IgD-negative memory B cell (primary cell): ENCODE data around the gene LILRA6. TPM values are rescaled to one million over a fixed set of nuclear protein-coding genes. Genes with fewer than 3 reads are reported as not detected.
A peak's percentile ranks its signal among the peaks of the same experiment; 100 is the strongest.
"Not testable (repeated sequence)": the region's sequence is repeated elsewhere in the genome, so short reads cannot be mapped to it uniquely, and the experiment has no call there.

ENCODE experiments used
- H3K27ac Mint-ChIP-seq, 3 donors: one replicate each; pipeline ENCODE4 v1.8.0; 2020 to 2022; ENCODE audit warnings: mild to moderate bottlenecking in 3 of 3, mixed read lengths in 3 of 3, moderate library complexity in 1 of 3
- H3K27me3 Mint-ChIP-seq: one replicate; pipeline ENCODE4 v1.8.0; 2021; ENCODE audit warnings: mixed read lengths
- H3K36me3 Mint-ChIP-seq: one replicate; pipeline ENCODE4 v1.8.0; 2020; ENCODE audit warnings: mild to moderate bottlenecking, mixed read lengths
- H3K4me1 Mint-ChIP-seq, 3 donors: one replicate each; pipeline ENCODE4 v1.8.0; 2020 to 2022; ENCODE audit warnings: mixed read lengths in 3 of 3, mild to moderate bottlenecking in 1 of 3
- H3K4me3 Mint-ChIP-seq, 4 donors: one replicate each; pipeline ENCODE4 v1.8.0; 2020 to 2022; ENCODE audit warnings: mild to moderate bottlenecking in 4 of 4, mixed read lengths in 4 of 4, moderate library complexity in 3 of 4
- H3K9me3 Mint-ChIP-seq, 3 donors: one replicate each; pipeline ENCODE4 v1.8.0; 2020 to 2021; ENCODE audit warnings: mixed read lengths in 3 of 3, mild to moderate bottlenecking in 1 of 3
- polyA plus RNA-seq: library from polyadenylated mRNA; unstranded; fragments of 300-500 nt; fragmentation: Illumina TruSeq; gene quantifications from one replicate; pipeline ENCODE4 v1.2.3, GENCODE V29; 2021

LILRA6 gene
- polyA plus RNA-seq, 1 donor from 2014 or later, result 0.18 TPM

- Mint-ChIP-seq H3K36me3 (no peaks in the 10 kb centered on the region), H3K4me3 (no peak overlapping the region), H3K27ac (no peak overlapping the region), H3K27me3 (peaks cover 22% of the 10 kb centered on the region), H3K9me3 (peaks cover 0 to 2% (median 0%) of the 10 kb centered on the region in 3 donors), H3K4me1 (peaks cover 7 to 24% (median 7%) of the 10 kb centered on the region in 3 donors)
Measured at GRCh38 chr19:54275951-54276350, 33.4 kb upstream of the LILRA6 start.

- not testable (repeated sequence) for H3K27ac Mint-ChIP-seq, H3K4me3 Mint-ChIP-seq, H3K9me3 Mint-ChIP-seq, H3K36me3 Mint-ChIP-seq
- Mint-ChIP-seq H3K4me1 (peaks cover 0 to 17% (median 4%) of the 10 kb centered on the region in 3 donors), H3K27me3 (peaks cover 17% of the 10 kb centered on the region)
Measured at GRCh38 chr19:54274516-54274915, 31.9 kb upstream of the LILRA6 start.

- no peak overlapping the region for H3K27ac Mint-ChIP-seq
- H3K36me3 Mint-ChIP-seq, result no peaks in the 10 kb centered on the region
- H3K27me3 Mint-ChIP-seq, result peaks cover 14% of the 10 kb centered on the region
- no peak overlapping the region for H3K4me3 Mint-ChIP-seq
- H3K4me1 Mint-ChIP-seq, result peaks cover 0 to 17% (median 4%) of the 10 kb centered on the region in 3 donors
- no peaks in the 10 kb centered on the region for H3K9me3 Mint-ChIP-seq
Measured at GRCh38 chr19:54273821-54274220, 31.2 kb upstream of the LILRA6 start.

DNA sequence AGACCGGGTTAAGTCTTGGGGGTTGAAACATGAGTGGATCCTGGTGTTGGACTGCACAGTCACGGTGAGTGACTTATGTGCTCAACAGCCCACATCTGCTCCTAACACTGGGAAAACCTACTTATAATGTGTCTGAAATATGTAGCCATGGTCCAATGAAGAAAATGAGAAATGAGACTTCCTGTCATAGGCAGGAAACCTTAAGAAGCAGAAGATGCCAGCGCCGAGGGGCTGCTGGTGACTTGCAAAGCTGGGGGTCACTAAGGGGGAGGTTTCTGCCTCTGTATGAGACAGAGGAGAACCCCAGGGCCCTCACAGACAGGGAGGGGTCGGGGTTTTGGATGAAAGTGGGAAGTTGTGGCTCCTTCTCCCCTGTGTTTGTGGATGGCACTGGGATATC, 29.6 kb upstream of the LILRA6 start:
- Mint-ChIP-seq H3K4me1 (peaks cover 2 to 17% (median 4%) of the 10 kb centered on the region in 3 donors), H3K27me3 (peaks cover 12% of the 10 kb centered on the region)
- not testable (repeated sequence) for H3K9me3 Mint-ChIP-seq, H3K36me3 Mint-ChIP-seq, H3K27ac Mint-ChIP-seq, H3K4me3 Mint-ChIP-seq

DNA sequence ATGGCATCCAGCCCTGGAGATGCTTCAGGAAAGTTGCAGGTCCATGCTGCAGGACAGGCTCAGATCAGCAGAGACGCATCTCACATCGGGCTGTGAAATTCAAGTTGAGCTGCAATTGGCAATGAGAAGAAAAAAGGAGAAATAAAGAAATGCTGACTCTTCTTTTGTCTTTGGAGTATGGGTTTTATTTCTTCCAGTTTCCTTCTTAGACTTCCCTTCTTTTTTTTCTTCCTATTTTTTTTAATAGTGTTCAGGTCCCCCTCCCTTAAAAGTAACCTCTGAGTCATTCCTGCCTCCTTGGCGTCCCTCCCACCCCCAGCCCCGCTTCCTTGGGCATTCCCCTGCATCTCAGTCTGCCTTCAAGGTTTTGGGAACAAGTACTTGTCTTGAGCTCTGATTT, 29.0 kb upstream of the LILRA6 start:
- not testable (repeated sequence) for H3K36me3 Mint-ChIP-seq, H3K27ac Mint-ChIP-seq, H3K9me3 Mint-ChIP-seq
- Mint-ChIP-seq H3K27me3 (peaks cover 12% of the 10 kb centered on the region), H3K4me3 (peak overlapping the region in 1 of 4 donors; percentile 48), H3K4me1 (peaks cover 2 to 17% (median 4%) of the 10 kb centered on the region in 3 donors)

GRCh38 chr19:54271106-54271505, 28.5 kb upstream of the LILRA6 start:
- no peaks in the 10 kb centered on the region for H3K36me3 Mint-ChIP-seq
- H3K9me3 Mint-ChIP-seq, result no peaks in the 10 kb centered on the region
- peaks cover 12% of the 10 kb centered on the region for H3K27me3 Mint-ChIP-seq
- H3K4me3 Mint-ChIP-seq, result peak overlapping the region in 1 of 4 donors; percentile 48
- H3K27ac Mint-ChIP-seq, result no peak overlapping the region
- H3K4me1 Mint-ChIP-seq, result peaks cover 2 to 17% (median 4%) of the 10 kb centered on the region in 3 donors

GRCh38 chr19:54268936-54269335, 26.3 kb upstream of the LILRA6 start:
- Mint-ChIP-seq H3K4me1 (peaks cover 5 to 12% (median 7%) of the 10 kb centered on the region in 3 donors), H3K9me3 (no peaks in the 10 kb centered on the region), H3K27me3 (peaks cover 10% of the 10 kb centered on the region), H3K4me3 (no peak overlapping the region), H3K27ac (no peak overlapping the region), H3K36me3 (no peaks in the 10 kb centered on the region)

DNA sequence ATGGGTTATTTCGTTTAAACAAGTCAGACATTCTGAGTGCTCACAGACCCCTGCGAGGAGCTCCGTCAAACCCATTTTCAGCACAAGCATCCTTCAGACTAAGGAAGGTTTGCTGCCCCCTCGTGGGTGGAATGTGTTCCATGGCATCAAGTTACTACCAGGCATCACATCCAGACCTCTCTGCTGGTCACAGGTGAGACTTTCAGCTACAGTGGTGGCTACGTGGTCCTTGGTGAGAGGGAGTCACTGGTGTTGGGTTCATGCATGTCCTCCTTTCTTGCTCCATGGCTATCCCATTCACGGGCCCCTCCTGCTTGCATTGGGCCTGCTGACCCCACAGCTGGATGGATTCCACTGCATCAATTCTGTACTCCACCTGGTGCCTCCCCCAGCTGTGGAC, 23.5 kb upstream of the LILRA6 start:
- Mint-ChIP-seq H3K27ac (peak overlapping the region in 1 of 3 donors; percentile 50), H3K4me1 (peaks cover 0 to 5% (median 3%) of the 10 kb centered on the region in 3 donors), H3K4me3 (no peak overlapping the region), H3K9me3 (no peaks in the 10 kb centered on the region), H3K36me3 (no peaks in the 10 kb centered on the region), H3K27me3 (peaks cover 8% of the 10 kb centered on the region)

DNA sequence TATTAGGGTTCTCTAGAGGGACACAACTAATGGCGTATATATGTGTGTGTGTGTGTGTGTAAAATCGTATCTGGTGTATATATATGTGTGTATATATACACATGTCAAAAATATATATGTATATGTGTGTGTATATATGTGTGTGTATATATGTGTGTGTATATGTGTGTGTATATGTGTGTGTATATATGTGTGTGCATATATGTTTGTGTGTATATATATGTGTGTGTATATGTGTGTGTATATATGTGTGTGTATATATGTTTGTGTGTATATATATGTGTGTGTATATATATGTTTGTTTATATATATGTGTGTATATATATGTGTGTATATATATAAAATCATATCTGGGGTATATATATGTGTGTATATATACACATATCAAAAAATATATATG, 19.9 kb upstream of the LILRA6 start:
- no peak overlapping the region for H3K4me3 Mint-ChIP-seq
- no peaks in the 10 kb centered on the region for H3K36me3 Mint-ChIP-seq
- H3K27ac Mint-ChIP-seq, result no peak overlapping the region
- peaks cover 6% of the 10 kb centered on the region for H3K27me3 Mint-ChIP-seq
- H3K9me3 Mint-ChIP-seq, result no peaks in the 10 kb centered on the region
- H3K4me1 Mint-ChIP-seq, result peaks cover 0 to 3% (median 3%) of the 10 kb centered on the region in 3 donors

DNA sequence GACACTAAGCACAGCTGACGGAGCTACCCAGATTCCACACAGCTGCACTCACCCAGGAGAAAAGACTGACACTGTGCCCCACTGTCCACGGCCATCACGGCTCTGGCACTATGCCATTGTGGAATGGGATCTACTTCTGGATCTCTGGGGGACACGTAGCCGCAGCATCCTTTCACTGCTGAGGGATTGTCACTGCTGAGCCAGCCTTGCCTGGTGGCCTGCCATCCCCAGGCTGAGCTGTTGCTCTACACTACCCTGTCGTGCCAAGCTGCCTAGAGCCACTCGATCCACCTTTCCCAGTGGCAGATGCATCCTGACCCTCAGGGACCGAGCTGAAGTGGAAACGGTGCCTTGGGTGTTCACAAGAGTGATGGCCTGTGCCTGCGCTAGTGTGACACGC, 19.5 kb upstream of the LILRA6 start:
- H3K4me1 Mint-ChIP-seq, result peaks cover 0 to 3% (median 3%) of the 10 kb centered on the region in 3 donors
- no peaks in the 10 kb centered on the region for H3K36me3 Mint-ChIP-seq
- H3K9me3 Mint-ChIP-seq, result no peaks in the 10 kb centered on the region
- peaks cover 6% of the 10 kb centered on the region for H3K27me3 Mint-ChIP-seq
- H3K27ac Mint-ChIP-seq, result no peak overlapping the region
- H3K4me3 Mint-ChIP-seq, result no peak overlapping the region

DNA sequence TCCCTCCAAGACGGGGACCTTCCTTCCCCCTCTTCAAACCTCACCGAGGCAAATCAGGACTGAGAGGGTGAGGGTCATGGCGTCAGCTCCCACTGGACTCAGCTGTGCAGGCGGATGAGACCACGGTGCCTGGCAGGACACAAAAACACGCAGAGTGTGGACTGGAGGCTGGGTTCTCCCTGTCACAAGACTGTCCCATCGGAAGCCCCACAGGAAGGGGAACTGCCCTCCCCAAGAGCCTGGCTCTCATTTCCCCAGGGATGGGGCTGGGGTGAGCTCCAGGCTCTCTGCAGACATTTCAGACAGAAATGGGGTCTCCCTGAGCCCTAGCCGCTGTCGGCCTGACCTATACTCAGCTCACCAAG, 14.5 kb upstream of the LILRA6 start, which contains the start of gene LILRB5:
Gene LILRB5 (minus strand): TSS at position 158 of the 365 bp plus-strand sequence. CDS start 80 bp downstream, at position 78.
- H3K36me3 Mint-ChIP-seq, result no peaks in the 10 kb centered on the region
- H3K4me3 Mint-ChIP-seq, result no peak within 1 kb of the TSS
- no peak within 1 kb of the TSS for H3K27ac Mint-ChIP-seq
- peaks cover 7% of the 10 kb centered on the region for H3K27me3 Mint-ChIP-seq
- H3K4me1 Mint-ChIP-seq, result no peaks in the 10 kb centered on the region
- no peaks in the 10 kb centered on the region for H3K9me3 Mint-ChIP-seq

GRCh38 chr19:54256250-54257115, 13.9 kb upstream of the LILRA6 start:
- Mint-ChIP-seq H3K4me3 (no peak overlapping the region), H3K9me3 (no peaks in the 10 kb centered on the region), H3K4me1 (no peaks in the 10 kb centered on the region), H3K27me3 (peaks cover 7% of the 10 kb centered on the region), H3K27ac (no peak overlapping the region), H3K36me3 (no peaks in the 10 kb centered on the region)

DNA sequence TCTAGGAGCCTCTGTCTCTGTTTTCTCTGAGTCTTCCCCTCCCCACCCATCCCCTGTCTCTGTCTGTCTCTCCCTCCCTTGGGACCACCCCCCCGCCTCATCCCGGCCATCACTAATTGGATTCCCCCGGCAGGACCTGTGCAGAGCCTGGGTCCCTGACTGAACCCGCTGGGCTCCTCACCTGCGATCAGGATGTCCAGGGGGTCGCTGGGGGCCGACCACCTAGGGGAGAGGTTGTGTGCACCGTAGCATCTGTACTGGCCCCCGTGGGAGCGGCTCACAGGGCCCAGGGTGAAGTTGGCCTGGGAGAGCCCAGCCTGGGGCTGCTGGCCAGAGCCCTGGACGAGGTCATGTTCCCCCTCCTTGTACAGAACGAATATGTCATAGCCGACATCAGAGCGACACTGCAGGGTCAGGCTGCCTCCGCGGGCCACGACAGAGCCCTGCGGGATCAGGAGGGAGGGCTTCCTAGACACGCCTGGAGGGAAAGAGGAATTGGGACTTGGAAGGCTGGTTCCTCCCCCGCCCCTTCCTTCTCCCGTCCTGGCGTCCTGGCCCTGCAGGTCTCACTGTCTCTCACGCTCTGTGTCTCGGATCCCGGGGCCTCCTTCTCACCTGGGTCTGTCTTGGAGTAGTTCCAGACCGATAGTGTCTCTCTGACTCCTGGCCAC, 12.7 kb upstream of the LILRA6 start:
- H3K4me1 Mint-ChIP-seq, result peaks cover 0 to 2% (median 0%) of the 10 kb centered on the region in 3 donors
- no peak overlapping the region for H3K4me3 Mint-ChIP-seq
- no peaks in the 10 kb centered on the region for H3K9me3 Mint-ChIP-seq
- H3K27me3 Mint-ChIP-seq, result peaks cover 7% of the 10 kb centered on the region
- no peaks in the 10 kb centered on the region for H3K36me3 Mint-ChIP-seq
- no peak overlapping the region for H3K27ac Mint-ChIP-seq

DNA sequence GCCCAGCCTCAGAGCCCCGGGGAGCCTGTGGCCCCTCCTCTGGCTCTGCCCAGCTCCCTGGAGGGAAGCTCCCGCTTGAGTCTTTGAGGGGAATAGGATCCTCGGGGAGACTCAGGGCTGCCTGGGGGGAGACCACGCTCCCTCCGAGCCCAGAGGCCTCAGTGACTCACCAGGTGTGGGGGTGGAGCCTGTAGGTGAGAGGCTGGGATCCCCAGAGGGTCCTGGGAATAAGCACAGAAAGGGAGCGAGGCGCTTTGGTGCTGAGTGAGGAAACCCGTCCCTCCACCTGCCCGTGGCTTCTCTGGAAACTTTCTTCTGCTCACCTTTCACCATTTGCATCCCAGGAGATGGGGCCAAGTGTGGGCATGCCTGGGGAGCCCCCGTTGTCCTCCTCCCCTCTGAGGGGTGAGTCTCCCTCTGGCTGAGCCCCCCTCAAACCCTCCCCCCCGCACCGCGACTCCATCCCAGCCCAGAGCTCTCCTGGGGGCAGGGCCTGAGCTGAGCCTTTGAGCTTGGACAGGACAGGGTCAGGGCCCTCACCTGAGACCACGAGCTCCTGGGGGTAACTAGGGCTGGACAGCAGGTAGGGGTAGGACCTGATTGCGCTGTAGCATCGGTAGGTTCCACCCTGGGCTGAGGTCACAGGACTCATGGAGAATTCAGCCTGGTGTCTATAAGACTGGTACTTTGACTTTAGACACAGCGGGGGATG, 11.8 kb upstream of the LILRA6 start:
- no peaks in the 10 kb centered on the region for H3K36me3 Mint-ChIP-seq
- no peak overlapping the region for H3K4me3 Mint-ChIP-seq
- H3K27me3 Mint-ChIP-seq, result peaks cover 7% of the 10 kb centered on the region
- H3K27ac Mint-ChIP-seq, result no peak overlapping the region
- H3K9me3 Mint-ChIP-seq, result no peaks in the 10 kb centered on the region
- peaks cover 0 to 5% (median 1%) of the 10 kb centered on the region in 3 donors for H3K4me1 Mint-ChIP-seq
